Measurements from ENCODE around the gene NTSR1. TPM values are rescaled to one million over a fixed set of nuclear protein-coding genes. Genes with fewer than 3 reads are reported as not detected.

The NTSR1 gene
- total RNA-seq, 1 experiment from 2014 or later, result 44.1 TPM

GRCh38 chr20:62784497-62784896 lies 75.9 kb downstream of the NTSR1 start:
- Histone ChIP-seq H3K9me3 (ENCODE audit: control insufficient read depth, insufficient read depth, low read depth, low read length) (no peaks in the 10 kb centered on the region), H3K36me3 (ENCODE audit: control insufficient read depth, insufficient read depth, low read length) (no peaks in the 10 kb centered on the region), H3K4me1 (ENCODE audit: control insufficient read depth, insufficient read depth, low read length) (no peaks in the 10 kb centered on the region), H3K27me3 (ENCODE audit: control insufficient read depth, insufficient read depth, low read length) (no peaks in the 10 kb centered on the region), H3K4me3 (ENCODE audit: low read depth in 2 of 2, low read length in 2 of 2) (no peak overlapping the region), H3K27ac (ENCODE audit: low read length) (no peak overlapping the region)
- intact Hi-C loops (cut with micrococcal nuclease; ENCODE audit: unreplicated experiment), result no loop called here
- TF ChIP-seq POLR2AphosphoS5 (IDR thresholded peaks at IDR 0.05; ENCODE audit: low read depth, low read length), result no peak
- no peak for TF ChIP-seq TCF7L2 (IDR thresholded peaks at IDR 0.05; ENCODE audit: low read depth, low read length)
- no peak for TF ChIP-seq CTCF (IDR thresholded peaks at IDR 0.05)
- TF ChIP-seq SIN3A (IDR thresholded peaks at IDR 0.05; ENCODE audit: borderline replicate concordance, insufficient read depth, low read depth, low read length), result no peak
- TF ChIP-seq REST (IDR thresholded peaks at IDR 0.05; ENCODE audit: insufficient read depth in 1 of 2, low read depth in 2 of 2, low read length in 1 of 2), result no peak
- ATAC-seq, result no peak
- no TSS peak for BruUV-seq (replicated peaks)
- no peak for DNase-seq (ENCODE audit: low read depth, low spot score)
- ChIA-PET POLR2A (no interaction called here), CTCF (interaction anchor here (0.6 kb wide), 1 partner anchor 77 kb away, joined by 12 read pairs; no protein-coding TSS in a partner anchor)
- in situ Hi-C loops (cut with HindIII; ENCODE audit: low pct_unique_long_range_greater_than_20kb, low sequenced_read_pairs), result no loop called here

GRCh38 chr20:62785393-62785792 lies 76.8 kb downstream of the NTSR1 start:
- DNase-seq (ENCODE audit: low read depth, low spot score) (no peak), ATAC-seq (no peak)
- Histone ChIP-seq H3K4me1 (ENCODE audit: control insufficient read depth, insufficient read depth, low read length) (no peaks in the 10 kb centered on the region), H3K9me3 (ENCODE audit: control insufficient read depth, insufficient read depth, low read depth, low read length) (no peaks in the 10 kb centered on the region), H3K36me3 (ENCODE audit: control insufficient read depth, insufficient read depth, low read length) (no peaks in the 10 kb centered on the region), H3K27me3 (ENCODE audit: control insufficient read depth, insufficient read depth, low read length) (no peaks in the 10 kb centered on the region), H3K4me3 (ENCODE audit: low read depth in 2 of 2, low read length in 2 of 2) (no peak overlapping the region), H3K27ac (ENCODE audit: low read length) (no peak overlapping the region)
- BruUV-seq (replicated peaks), result no TSS peak
- ChIA-PET POLR2A (no interaction called here), CTCF (interaction anchor here (0.6 kb wide), 1 partner anchor 323 kb away, joined by 3 read pairs; no protein-coding TSS in a partner anchor)
- intact Hi-C loops (cut with micrococcal nuclease; ENCODE audit: unreplicated experiment) (no loop called here), in situ Hi-C loops (cut with HindIII; ENCODE audit: low pct_unique_long_range_greater_than_20kb, low sequenced_read_pairs) (no loop called here)
- TF ChIP-seq REST (IDR thresholded peaks at IDR 0.05; ENCODE audit: insufficient read depth in 1 of 2, low read depth in 2 of 2, low read length in 1 of 2) (no peak), CTCF (IDR thresholded peaks at IDR 0.05) (no peak), TCF7L2 (IDR thresholded peaks at IDR 0.05; ENCODE audit: low read depth, low read length) (no peak), SIN3A (IDR thresholded peaks at IDR 0.05; ENCODE audit: borderline replicate concordance, insufficient read depth, low read depth, low read length) (no peak), POLR2AphosphoS5 (IDR thresholded peaks at IDR 0.05; ENCODE audit: low read depth, low read length) (no peak)

Measured in Panc1 (cell line).